ENCODE results near the gene EXOC3. TPM values are rescaled to one million over a fixed set of nuclear protein-coding genes. Genes with fewer than 3 reads are reported as not detected.
"Not testable (repeated sequence)": the region's sequence is repeated elsewhere in the genome, so short reads cannot be mapped to it uniquely, and the experiment has no call there.

Gene EXOC3
- total RNA-seq, 1 experiment from 2014 or later, result 24.4 TPM

DNA sequence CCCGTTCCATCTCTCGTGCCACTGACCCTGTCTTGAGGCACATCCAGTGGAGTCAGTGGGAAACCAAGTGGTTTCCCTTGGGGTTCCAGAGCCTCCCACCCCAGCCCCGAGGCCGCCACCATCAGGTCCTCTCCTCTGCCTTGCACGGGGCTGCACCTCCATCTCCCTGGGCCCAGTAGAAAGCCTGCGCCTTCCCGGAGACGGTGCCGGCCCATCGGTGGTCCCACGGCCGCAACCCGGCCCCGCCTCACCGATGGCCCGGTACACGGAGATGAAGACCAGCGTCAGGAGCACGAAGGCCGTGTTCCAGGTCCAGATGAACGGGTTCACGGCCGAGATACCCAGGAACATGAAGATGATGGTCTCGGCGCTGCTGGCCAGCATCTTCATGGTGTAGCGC is 40.0 kb downstream of the EXOC3 start:
- Histone ChIP-seq H3K36me3 (ENCODE audit: insufficient read depth, low read length) (no peaks in the 10 kb centered on the region), H2AFZ (ENCODE audit: low read length) (no peak overlapping the region), H3K79me2 (ENCODE audit: low read length) (no peaks in the 10 kb centered on the region), H3K9me2 (replicated peaks; ENCODE audit: insufficient read depth, low read length) (no peaks in the 10 kb centered on the region), H3K9ac (ENCODE audit: low read length) (no peak overlapping the region), H3K4me1 (ENCODE audit: low read length) (peaks cover 30% of the 10 kb centered on the region), H4K20me1 (ENCODE audit: insufficient read depth, low read depth, low read length) (peaks cover 12% of the 10 kb centered on the region; the same call in 1 of the 2 replicates), H3K27ac (ENCODE audit: low read length) (no peak overlapping the region), H3K9me3 (ENCODE audit: low read length) (no peaks in the 10 kb centered on the region), H3K27me3 (ENCODE audit: low read length) (no peaks in the 10 kb centered on the region), H3K4me3 (ENCODE audit: low read length) (no peak overlapping the region), H3K4me2 (ENCODE audit: low read depth, low read length, poor library complexity, severe bottlenecking) (no peak overlapping the region)
- DNase-seq, result no peak

- H3K4me1 ChIP-seq (ENCODE audit: low read length), result peaks cover 24% of the 10 kb centered on the region
- H3K9me2 ChIP-seq (replicated peaks; ENCODE audit: insufficient read depth, low read length), result no peaks in the 10 kb centered on the region
- no peak overlapping the region for H3K9ac ChIP-seq (ENCODE audit: low read length)
- no peaks in the 10 kb centered on the region for H3K9me3 ChIP-seq (ENCODE audit: low read length)
- H4K20me1 ChIP-seq (ENCODE audit: insufficient read depth, low read depth, low read length), result peaks cover 7% of the 10 kb centered on the region; the same call in 1 of the 2 replicates
- no peaks in the 10 kb centered on the region for H3K36me3 ChIP-seq (ENCODE audit: insufficient read depth, low read length)
- H3K79me2 ChIP-seq (ENCODE audit: low read length), result no peaks in the 10 kb centered on the region
- H3K4me3 ChIP-seq (ENCODE audit: low read length), result no peak overlapping the region
- no peaks in the 10 kb centered on the region for H3K27me3 ChIP-seq (ENCODE audit: low read length)
- no peak overlapping the region for H2AFZ ChIP-seq (ENCODE audit: low read length)
- no peak overlapping the region for H3K27ac ChIP-seq (ENCODE audit: low read length)
- DNase-seq, result no peak
- H3K4me2 ChIP-seq (ENCODE audit: low read depth, low read length, poor library complexity, severe bottlenecking), result no peak overlapping the region
These were observed 40.6 kb downstream of the EXOC3 start for GRCh38 chr5:483434-484140.

DNA sequence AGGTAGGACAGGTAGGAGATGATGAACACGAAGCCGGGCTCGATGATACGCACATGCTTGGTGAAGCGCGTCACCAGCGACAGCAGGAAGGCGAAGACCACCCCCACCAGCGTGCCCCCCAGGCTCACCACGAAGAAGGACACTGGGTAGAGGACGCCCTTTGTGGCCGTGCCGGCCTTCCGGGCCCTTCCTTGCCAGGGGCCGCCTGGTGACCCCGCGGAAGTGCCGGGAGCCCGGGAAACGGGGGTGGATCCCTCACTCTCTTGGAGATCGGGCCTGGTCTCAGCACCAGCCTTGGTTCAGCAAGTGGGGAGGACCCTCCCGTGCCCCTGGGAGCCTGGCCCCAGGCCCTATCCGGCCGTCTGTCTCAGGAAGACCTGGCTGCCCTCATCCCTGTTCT is 41.6 kb downstream of the EXOC3 start:
- Histone ChIP-seq H3K4me1 (ENCODE audit: low read length) (peaks cover 18% of the 10 kb centered on the region), H4K20me1 (ENCODE audit: insufficient read depth, low read depth, low read length) (no peaks in the 10 kb centered on the region; the same call in 1 of the 2 replicates), H3K4me3 (ENCODE audit: low read length) (no peak overlapping the region), H3K9me3 (ENCODE audit: low read length) (no peaks in the 10 kb centered on the region), H3K79me2 (ENCODE audit: low read length) (no peaks in the 10 kb centered on the region), H3K36me3 (ENCODE audit: insufficient read depth, low read length) (no peaks in the 10 kb centered on the region), H3K27me3 (ENCODE audit: low read length) (no peaks in the 10 kb centered on the region), H3K9me2 (replicated peaks; ENCODE audit: insufficient read depth, low read length) (no peaks in the 10 kb centered on the region), H3K4me2 (ENCODE audit: low read depth, low read length, poor library complexity, severe bottlenecking) (no peak overlapping the region), H3K27ac (ENCODE audit: low read length) (no peak overlapping the region), H2AFZ (ENCODE audit: low read length) (no peak overlapping the region), H3K9ac (ENCODE audit: low read length) (no peak overlapping the region)
- no peak for DNase-seq

DNA sequence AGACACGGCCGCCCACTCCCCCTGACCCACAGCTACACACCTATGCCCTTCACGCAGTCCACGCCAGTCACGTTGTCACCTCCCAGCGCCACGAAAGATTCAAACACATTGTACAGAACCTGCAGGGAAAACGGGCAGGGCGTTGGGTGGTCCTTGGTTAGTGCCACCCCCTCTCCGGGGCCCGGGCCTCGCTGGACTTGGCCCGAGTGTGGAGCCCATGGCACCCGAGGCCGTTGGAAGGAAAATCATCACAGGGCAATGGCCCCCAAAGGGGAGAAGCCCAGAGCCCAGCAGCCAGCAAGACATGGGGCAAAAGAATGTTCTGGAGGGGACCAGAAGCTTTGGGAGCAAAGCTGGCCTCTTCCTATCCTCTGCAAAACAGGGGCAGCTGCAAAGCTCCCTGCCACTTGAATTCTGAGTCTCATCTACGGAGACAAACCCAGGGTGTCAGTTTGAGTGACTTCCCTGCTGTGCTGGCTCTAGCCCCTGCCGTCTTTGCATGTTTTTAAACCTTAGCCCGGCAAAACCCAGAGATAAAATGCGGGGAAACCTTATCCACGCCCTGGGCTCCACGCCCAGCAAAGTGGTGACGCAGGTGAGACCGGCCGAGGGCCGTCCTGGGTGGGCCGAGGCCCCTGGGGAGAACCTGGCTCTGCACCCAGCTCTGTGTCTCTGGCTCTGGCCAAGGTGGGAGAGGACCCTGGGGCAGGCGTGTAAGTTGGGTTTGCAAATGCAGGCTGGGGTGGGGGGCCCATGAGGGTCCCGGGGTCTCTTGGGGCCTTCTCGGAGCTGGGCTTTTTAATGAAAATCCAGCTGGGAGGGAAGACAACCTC is 42.4 kb downstream of the EXOC3 start:
- Histone ChIP-seq H3K9ac (ENCODE audit: low read length) (0 out of 2 replicates have a peak overlapping the region, but pooled peaks have one; percentile 9), H3K9me3 (ENCODE audit: low read length) (no peaks in the 10 kb centered on the region), H4K20me1 (ENCODE audit: insufficient read depth, low read depth, low read length) (no peaks in the 10 kb centered on the region), H3K27me3 (ENCODE audit: low read length) (no peaks in the 10 kb centered on the region), H3K36me3 (ENCODE audit: insufficient read depth, low read length) (no peaks in the 10 kb centered on the region), H3K4me1 (ENCODE audit: low read length) (peaks cover 16% of the 10 kb centered on the region), H3K4me3 (ENCODE audit: low read length) (0 out of 2 replicates have a peak overlapping the region, but pooled peaks have one; percentile 15), H3K79me2 (ENCODE audit: low read length) (no peaks in the 10 kb centered on the region), H3K9me2 (replicated peaks; ENCODE audit: insufficient read depth, low read length) (no peaks in the 10 kb centered on the region), H2AFZ (ENCODE audit: low read length) (no peak overlapping the region), H3K4me2 (ENCODE audit: low read depth, low read length, poor library complexity, severe bottlenecking) (peak overlapping the region; percentile 49), H3K27ac (ENCODE audit: low read length) (no peak overlapping the region)
- no peak for DNase-seq

GRCh38 chr5:485946-486491 is 43.0 kb downstream of the EXOC3 start:
- no peak overlapping the region for H2AFZ ChIP-seq (ENCODE audit: low read length)
- no peaks in the 10 kb centered on the region for H3K36me3 ChIP-seq (ENCODE audit: insufficient read depth, low read length)
- H3K79me2 ChIP-seq (ENCODE audit: low read length), result no peaks in the 10 kb centered on the region
- no peak overlapping the region for H3K27ac ChIP-seq (ENCODE audit: low read length)
- no peaks in the 10 kb centered on the region for H3K27me3 ChIP-seq (ENCODE audit: low read length)
- no peaks in the 10 kb centered on the region for H3K9me2 ChIP-seq (replicated peaks; ENCODE audit: insufficient read depth, low read length)
- H3K4me2 ChIP-seq (ENCODE audit: low read depth, low read length, poor library complexity, severe bottlenecking), result peak overlapping the region; percentile 49
- H3K9me3 ChIP-seq (ENCODE audit: low read length), result no peaks in the 10 kb centered on the region
- H3K4me3 ChIP-seq (ENCODE audit: low read length), result 0 out of 2 replicates have a peak overlapping the region, but pooled peaks have one; percentile 15
- 0 out of 2 replicates have a peak overlapping the region, but pooled peaks have one; percentile 9 for H3K9ac ChIP-seq (ENCODE audit: low read length)
- DNase-seq, result peak; percentile 54
- peaks cover 16% of the 10 kb centered on the region for H3K4me1 ChIP-seq (ENCODE audit: low read length)
- H4K20me1 ChIP-seq (ENCODE audit: insufficient read depth, low read depth, low read length), result no peaks in the 10 kb centered on the region

DNA sequence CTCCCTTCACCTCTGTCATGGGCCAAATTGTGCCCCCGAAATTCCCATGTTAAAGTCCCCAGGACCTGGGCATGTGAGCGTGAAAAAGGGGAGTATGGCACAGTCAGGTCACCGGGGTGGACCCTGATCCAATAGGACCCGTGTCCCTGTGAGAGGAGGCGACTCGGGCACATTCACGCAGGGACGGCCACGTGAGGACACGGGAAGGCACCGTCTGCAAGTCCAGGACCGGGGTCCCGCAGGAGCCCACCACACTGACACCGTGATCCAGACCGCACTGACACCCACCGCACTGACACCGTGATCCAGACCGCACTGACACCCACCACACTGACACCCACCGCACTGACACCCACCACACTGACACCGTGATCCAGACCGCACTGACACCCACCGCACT is 43.6 kb downstream of the EXOC3 start:
- not testable (repeated sequence) for H2AFZ ChIP-seq (ENCODE audit: low read length); H3K79me2 ChIP-seq (ENCODE audit: low read length); H3K9me3 ChIP-seq (ENCODE audit: low read length); H3K4me3 ChIP-seq (ENCODE audit: low read length); H3K36me3 ChIP-seq (ENCODE audit: insufficient read depth, low read length); H3K27me3 ChIP-seq (ENCODE audit: low read length); H3K27ac ChIP-seq (ENCODE audit: low read length); H4K20me1 ChIP-seq (ENCODE audit: insufficient read depth, low read depth, low read length); H3K9me2 ChIP-seq (replicated peaks; ENCODE audit: insufficient read depth, low read length); DNase-seq; H3K4me2 ChIP-seq (ENCODE audit: low read depth, low read length, poor library complexity, severe bottlenecking)
- H3K4me1 ChIP-seq (ENCODE audit: low read length), result peaks cover 16% of the 10 kb centered on the region
- 0 out of 2 replicates have a peak overlapping the region, but pooled peaks have one; percentile 9 for H3K9ac ChIP-seq (ENCODE audit: low read length)

GRCh38 chr5:488241-488640 is 45.3 kb downstream of the EXOC3 start:
- Histone ChIP-seq H3K36me3 (ENCODE audit: insufficient read depth, low read length) (no peaks in the 10 kb centered on the region), H3K27ac (ENCODE audit: low read length) (no peak overlapping the region), H3K4me2 (ENCODE audit: low read depth, low read length, poor library complexity, severe bottlenecking) (no peak overlapping the region), H3K9ac (ENCODE audit: low read length) (no peak overlapping the region), H3K9me3 (ENCODE audit: low read length) (no peaks in the 10 kb centered on the region), H3K79me2 (ENCODE audit: low read length) (no peaks in the 10 kb centered on the region), H3K4me3 (ENCODE audit: low read length) (no peak overlapping the region), H3K4me1 (ENCODE audit: low read length) (peaks cover 26% of the 10 kb centered on the region), H3K27me3 (ENCODE audit: low read length) (no peaks in the 10 kb centered on the region), H4K20me1 (ENCODE audit: insufficient read depth, low read depth, low read length) (no peaks in the 10 kb centered on the region), H3K9me2 (replicated peaks; ENCODE audit: insufficient read depth, low read length) (no peaks in the 10 kb centered on the region), H2AFZ (ENCODE audit: low read length) (no peak overlapping the region)
- DNase-seq, result no peak

All from Karpas-422 (cell line).